HG03442 (cell line): Measurements from ENCODE around the gene SMPD2.

ENCODE experiments used
- ATAC-seq: cut with Tn5 transposase; IDR thresholded peaks from one replicate; pipeline ENCODE4 v1.9.1; 2021; ENCODE audit warnings: mild to moderate bottlenecking, moderate library complexity; ENCODE audit not compliant: unreplicated experiment

Gene SMPD2

GRCh38 chr6:109440331-109441068 is at the start of gene SMPD2, which contains the start of gene PPIL6:
Gene SMPD2, plus strand, starts transcription at chr6:109440724. Its CDS starts 398 bp downstream, at chr6:109441122.
Gene PPIL6, minus strand, starts transcription at chr6:109440628. Its CDS starts 38 bp downstream, at chr6:109440590.
- peak; percentile 82 for ATAC-seq

GRCh38 chr6:109393157-109393885 is 47.2 kb upstream of the SMPD2 start:
- ATAC-seq = no peak

- ATAC-seq = no peak
These were observed 46.6 kb upstream of the SMPD2 start for GRCh38 chr6:109393886-109394281.

GRCh38 chr6:109396046-109396718 is 44.3 kb upstream of the SMPD2 start:
- ATAC-seq = no peak

- ATAC-seq = no peak
These were observed 43.5 kb upstream of the SMPD2 start for GRCh38 chr6:109397020-109397419.

GRCh38 chr6:109406196-109406595 is 34.3 kb upstream of the SMPD2 start:
- ATAC-seq = no peak

GRCh38 chr6:109411034-109411433 is 29.5 kb upstream of the SMPD2 start:
- ATAC-seq = no peak

GRCh38 chr6:109417646-109418045 is 22.9 kb upstream of the SMPD2 start:
- no peak for ATAC-seq

GRCh38 chr6:109420751-109421150 is 19.8 kb upstream of the SMPD2 start:
- ATAC-seq = no peak

GRCh38 chr6:109421184-109421583 is 19.3 kb upstream of the SMPD2 start:
- ATAC-seq = no peak

GRCh38 chr6:109424946-109425345 is 15.6 kb upstream of the SMPD2 start:
- no peak for ATAC-seq

GRCh38 chr6:109428889-109429477 is 11.5 kb upstream of the SMPD2 start:
- no peak for ATAC-seq

- ATAC-seq = no peak
These were observed 11.0 kb upstream of the SMPD2 start for GRCh38 chr6:109429496-109429895.

GRCh38 chr6:109434456-109434855 is 6.1 kb upstream of the SMPD2 start:
- ATAC-seq = no peak

- ATAC-seq = no peak
These were observed 4.5 kb upstream of the SMPD2 start for GRCh38 chr6:109436041-109436440.

GRCh38 chr6:109441069-109441816 is 719 bp downstream of the SMPD2 start:
- ATAC-seq = peak; percentile 14

GRCh38 chr6:109442393-109442924 is 1.9 kb downstream of the SMPD2 start:
- ATAC-seq = no peak

- ATAC-seq = no peak
These were observed 3.0 kb downstream of the SMPD2 start for GRCh38 chr6:109443425-109443950.

- no peak for ATAC-seq
These were observed 4.9 kb downstream of the SMPD2 start for GRCh38 chr6:109445382-109445781.

- ATAC-seq = no peak
These were observed 5.5 kb downstream of the SMPD2 start for GRCh38 chr6:109446072-109446471.
